Measurements from ENCODE around the gene ERBB4. TPM values are rescaled to one million over a fixed set of nuclear protein-coding genes. Genes with fewer than 3 reads are reported as not detected.

Gene ERBB4
- total RNA-seq, 6 donors from 2014 or later: 3.3 to 24.2 (median 11.7) TPM

DNA sequence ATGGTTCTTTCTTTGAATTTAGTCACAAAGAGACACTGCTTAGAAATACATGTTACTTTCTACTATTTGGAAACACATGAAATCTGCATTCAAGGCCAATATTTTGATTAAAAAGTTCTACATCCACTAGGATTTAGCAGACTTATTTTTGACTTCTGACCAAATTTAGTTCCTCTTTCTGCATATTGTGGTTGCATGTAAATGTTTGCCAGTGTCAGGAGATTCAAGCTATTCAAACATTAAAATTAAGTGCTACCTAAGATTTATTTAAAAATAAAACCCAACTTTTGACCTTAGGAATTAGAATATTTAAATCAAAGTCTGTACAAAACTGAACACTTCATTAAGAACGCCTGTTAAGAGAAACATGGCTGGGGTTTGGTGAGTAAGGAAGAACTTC is 1091.1 kb downstream of the ERBB4 start:
- TF ChIP-seq, protein P1, sequence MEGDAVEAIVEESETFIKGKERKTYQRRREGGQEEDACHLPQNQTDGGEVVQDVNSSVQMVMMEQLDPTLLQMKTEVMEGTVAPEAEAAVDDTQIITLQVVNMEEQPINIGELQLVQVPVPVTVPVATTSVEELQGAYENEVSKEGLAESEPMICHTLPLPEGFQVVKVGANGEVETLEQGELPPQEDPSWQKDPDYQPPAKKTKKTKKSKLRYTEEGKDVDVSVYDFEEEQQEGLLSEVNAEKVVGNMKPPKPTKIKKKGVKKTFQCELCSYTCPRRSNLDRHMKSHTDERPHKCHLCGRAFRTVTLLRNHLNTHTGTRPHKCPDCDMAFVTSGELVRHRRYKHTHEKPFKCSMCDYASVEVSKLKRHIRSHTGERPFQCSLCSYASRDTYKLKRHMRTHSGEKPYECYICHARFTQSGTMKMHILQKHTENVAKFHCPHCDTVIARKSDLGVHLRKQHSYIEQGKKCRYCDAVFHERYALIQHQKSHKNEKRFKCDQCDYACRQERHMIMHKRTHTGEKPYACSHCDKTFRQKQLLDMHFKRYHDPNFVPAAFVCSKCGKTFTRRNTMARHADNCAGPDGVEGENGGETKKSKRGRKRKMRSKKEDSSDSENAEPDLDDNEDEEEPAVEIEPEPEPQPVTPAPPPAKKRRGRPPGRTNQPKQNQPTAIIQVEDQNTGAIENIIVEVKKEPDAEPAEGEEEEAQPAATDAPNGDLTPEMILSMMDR (IDR thresholded peaks at IDR 0.05): no peak
- TF ChIP-seq POLR2AphosphoS5 (IDR thresholded peaks at IDR 0.05) (no peak), POLR2A (IDR thresholded peaks at IDR 0.05) (no peak), EP300 (IDR thresholded peaks at IDR 0.05) (no peak)
- Histone ChIP-seq H3K27me3 (no peaks in the 10 kb centered on the region), H3K9me3 (no peaks in the 10 kb centered on the region), H3K36me3 (no peaks in the 10 kb centered on the region), H3K4me3 (no peak overlapping the region), H3K4me1 (peaks cover 0 to 11% (median 0%) of the 10 kb centered on the region in 4 donors), H3K27ac (no peak overlapping the region)
- DNase-seq (no peak), ATAC-seq (ENCODE audit: low FRiP score in 2 of 2) (no peak)
- WGBS, 2 donors: 63 to 75% methylated on average over 1 of the region's 1 CpG

DNA sequence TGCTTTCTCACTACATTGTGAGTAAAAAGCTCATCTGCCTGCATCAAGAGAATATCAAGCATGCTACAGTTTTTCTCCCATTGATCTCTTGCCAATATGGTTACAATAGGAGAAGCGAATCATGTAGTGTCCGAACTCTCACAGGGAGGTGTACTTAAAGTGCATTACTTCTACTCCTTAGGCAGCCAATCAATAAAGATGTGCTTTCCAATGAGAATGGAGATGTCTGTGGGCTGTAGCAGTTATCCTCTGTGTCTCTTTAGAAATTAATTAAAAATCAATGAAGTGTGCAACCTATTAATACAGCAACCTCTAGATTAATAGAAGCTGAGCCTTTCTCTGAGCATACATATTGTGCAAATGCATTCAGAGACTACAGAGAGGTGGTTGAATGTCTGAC is 1098.5 kb downstream of the ERBB4 start:
- no peak for DNase-seq
- Histone ChIP-seq H3K9me3 (no peaks in the 10 kb centered on the region), H3K27me3 (no peaks in the 10 kb centered on the region), H3K27ac (no peak overlapping the region), H3K4me3 (no peak overlapping the region), H3K36me3 (no peaks in the 10 kb centered on the region), H3K4me1 (no peaks in the 10 kb centered on the region)
- no peak for ATAC-seq (ENCODE audit: low FRiP score in 2 of 2)
- TF ChIP-seq POLR2AphosphoS5 (IDR thresholded peaks at IDR 0.05) (no peak), EP300 (IDR thresholded peaks at IDR 0.05) (no peak), POLR2A (IDR thresholded peaks at IDR 0.05) (no peak)
- TF ChIP-seq, protein P1 (IDR thresholded peaks at IDR 0.05): no peak
- 90 to 95% methylated on average over 2 of the region's 2 CpGs for WGBS, 2 donors

DNA sequence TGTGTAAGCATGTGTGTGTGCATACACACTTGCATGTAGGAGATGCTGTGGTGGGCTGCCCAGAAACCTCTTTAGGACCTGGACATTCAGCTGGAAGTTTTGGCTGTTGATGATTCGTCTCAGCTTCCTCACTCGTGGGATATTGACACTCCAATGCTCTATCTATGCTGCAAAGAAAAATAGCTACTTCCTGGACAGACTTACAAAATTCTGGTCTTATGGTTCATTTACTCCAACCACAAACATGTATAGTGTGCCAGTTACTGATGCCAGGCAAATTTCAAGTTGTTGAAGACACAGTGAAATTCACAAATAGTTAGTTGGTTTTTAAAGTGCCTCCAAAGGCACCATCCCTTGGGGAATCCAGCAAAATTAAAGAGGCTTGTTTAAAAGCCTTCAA is 1099.6 kb downstream of the ERBB4 start:
- DNase-seq (no peak), ATAC-seq (ENCODE audit: low FRiP score in 2 of 2) (no peak)
- no peaks in the 10 kb centered on the region for H3K4me1 ChIP-seq
- no peaks in the 10 kb centered on the region for H3K27me3 ChIP-seq
- no peaks in the 10 kb centered on the region for H3K36me3 ChIP-seq
- no peak overlapping the region for H3K27ac ChIP-seq
- 54 to 64% methylated on average over 2 of the region's 2 CpGs for WGBS, 2 donors
- H3K4me3 ChIP-seq: no peak overlapping the region
- no peak for TF ChIP-seq POLR2A (IDR thresholded peaks at IDR 0.05)
- TF ChIP-seq POLR2AphosphoS5 (IDR thresholded peaks at IDR 0.05): no peak
- TF ChIP-seq, protein P1 (IDR thresholded peaks at IDR 0.05): no peak
- no peak for TF ChIP-seq EP300 (IDR thresholded peaks at IDR 0.05)
- H3K9me3 ChIP-seq: no peaks in the 10 kb centered on the region

DNA sequence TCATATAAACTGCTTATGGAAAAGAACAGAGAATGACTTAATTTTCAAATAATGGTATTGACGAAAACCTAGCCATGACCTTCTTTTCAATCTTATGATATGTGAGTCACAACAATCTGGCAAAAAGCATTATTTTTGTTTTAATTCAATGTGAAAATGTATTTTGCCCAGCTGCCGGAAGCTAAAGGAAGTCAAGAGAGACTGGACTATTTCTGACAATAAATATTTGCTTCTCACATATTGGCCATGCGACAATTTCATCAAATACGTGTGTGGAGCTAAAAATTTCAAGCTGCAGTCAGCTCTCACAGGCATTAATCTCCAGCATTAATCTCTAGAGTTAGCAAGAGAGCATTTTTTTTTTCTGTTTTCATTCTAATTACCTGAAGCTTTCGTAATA is 1101.2 kb downstream of the ERBB4 start:
- Histone ChIP-seq H3K36me3 (no peaks in the 10 kb centered on the region), H3K4me3 (no peak overlapping the region), H3K4me1 (no peaks in the 10 kb centered on the region), H3K9me3 (no peaks in the 10 kb centered on the region), H3K27me3 (no peaks in the 10 kb centered on the region), H3K27ac (no peak overlapping the region)
- ATAC-seq (ENCODE audit: low FRiP score in 2 of 2) (no peak), DNase-seq (no peak)
- 56 to 74% methylated on average over 5 of the region's 5 CpGs for WGBS, 2 donors
- TF ChIP-seq, protein P1 (IDR thresholded peaks at IDR 0.05): no peak
- TF ChIP-seq POLR2A (IDR thresholded peaks at IDR 0.05): no peak
- no peak for TF ChIP-seq EP300 (IDR thresholded peaks at IDR 0.05)
- no peak for TF ChIP-seq POLR2AphosphoS5 (IDR thresholded peaks at IDR 0.05)

DNA sequence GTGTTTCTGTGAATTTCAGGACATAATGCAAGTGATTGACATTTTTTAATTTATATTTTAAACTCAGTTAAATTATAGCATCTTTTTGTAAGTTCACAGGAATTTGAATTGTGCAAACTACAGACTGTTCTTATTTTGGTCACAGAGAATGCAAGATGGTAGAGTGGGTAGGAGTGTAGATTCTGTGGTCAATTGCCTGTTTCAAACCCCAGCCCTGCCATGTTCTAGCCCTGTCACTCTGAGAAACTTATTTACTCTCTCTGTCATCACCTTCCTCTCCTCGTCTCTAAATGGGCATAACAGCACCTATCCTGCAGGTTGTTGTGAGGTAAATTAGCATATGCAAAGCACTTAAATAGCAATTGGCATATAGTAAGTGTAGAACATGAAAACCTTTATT is 1102.4 kb downstream of the ERBB4 start:
- DNase-seq (no peak), ATAC-seq (ENCODE audit: low FRiP score in 2 of 2) (no peak)
- no peaks in the 10 kb centered on the region for H3K4me1 ChIP-seq
- no peaks in the 10 kb centered on the region for H3K36me3 ChIP-seq
- H3K27ac ChIP-seq: no peak overlapping the region
- H3K4me3 ChIP-seq: no peak overlapping the region
- no peaks in the 10 kb centered on the region for H3K27me3 ChIP-seq
- WGBS, 2 donors: 73 to 75% methylated on average over 1 of the region's 1 CpG
- TF ChIP-seq, protein P1 (IDR thresholded peaks at IDR 0.05): no peak
- TF ChIP-seq POLR2A (IDR thresholded peaks at IDR 0.05): no peak
- TF ChIP-seq EP300 (IDR thresholded peaks at IDR 0.05): no peak
- no peak for TF ChIP-seq POLR2AphosphoS5 (IDR thresholded peaks at IDR 0.05)
- H3K9me3 ChIP-seq: no peaks in the 10 kb centered on the region
